HUES48 (cell line): Measurements from ENCODE around the gene NLRP4.
"Not testable (repeated sequence)": the region's sequence is repeated elsewhere in the genome, so short reads cannot be mapped to it uniquely, and the experiment has no call there.

Source experiments
- H3K27ac ChIP-seq: one replicate; pipeline ENCODE4 v1.7.0; 2013; ENCODE audit warnings: low read depth, low read length, inconsistent platforms
- H3K27me3 ChIP-seq: 2 replicates; pipeline ENCODE4 v1.6.1; 2013; ENCODE audit warnings: mild to moderate bottlenecking, low read length; ENCODE audit not compliant: control insufficient read depth, insufficient read depth
- H3K36me3 ChIP-seq: 2 replicates; pipeline ENCODE4 v1.6.1; 2013; ENCODE audit warnings: low read length; ENCODE audit not compliant: control insufficient read depth, insufficient read depth
- H3K4me1 ChIP-seq: 2 replicates; pipeline ENCODE4 v1.6.1; 2013; ENCODE audit warnings: mild to moderate bottlenecking, low read length; ENCODE audit not compliant: control insufficient read depth, insufficient read depth
- H3K4me3 ChIP-seq: 2 replicates; pipeline ENCODE4 v1.5.1; 2013; ENCODE audit warnings: mild to moderate bottlenecking, low read depth, low read length
- H3K9ac ChIP-seq: 2 replicates; pipeline ENCODE4 v1.6.1; 2013; ENCODE audit warnings: mild to moderate bottlenecking, low read depth, low read length, moderate library complexity
- H3K9me3 ChIP-seq: 2 replicates; pipeline ENCODE4 v1.6.1; 2013; ENCODE audit warnings: low read length; ENCODE audit not compliant: control insufficient read depth, insufficient read depth

The NLRP4 gene

DNA sequence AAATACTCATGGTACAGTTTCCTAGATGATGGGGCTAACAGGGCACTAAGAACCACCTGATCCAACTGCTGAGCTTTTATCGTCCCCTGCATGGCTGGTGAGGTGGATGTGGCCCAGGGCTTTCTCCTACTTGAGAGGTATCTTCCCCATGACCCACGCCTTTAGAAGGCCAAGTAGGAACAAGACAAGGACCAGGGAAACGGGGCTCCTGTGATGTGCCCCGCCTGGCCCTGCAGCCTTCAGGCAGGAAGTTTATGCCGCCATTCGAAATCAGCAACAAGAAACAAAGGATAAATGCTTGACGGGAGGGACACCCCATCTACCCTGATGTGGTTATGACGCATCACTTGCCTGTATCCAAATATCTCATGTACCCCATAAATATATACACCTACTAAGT, 91.7 kb downstream of the NLRP4 start:
- H3K4me1 ChIP-seq = no peaks in the 10 kb centered on the region
- no peaks in the 10 kb centered on the region for H3K27me3 ChIP-seq
- peaks cover 79% of the 10 kb centered on the region for H3K9me3 ChIP-seq

DNA sequence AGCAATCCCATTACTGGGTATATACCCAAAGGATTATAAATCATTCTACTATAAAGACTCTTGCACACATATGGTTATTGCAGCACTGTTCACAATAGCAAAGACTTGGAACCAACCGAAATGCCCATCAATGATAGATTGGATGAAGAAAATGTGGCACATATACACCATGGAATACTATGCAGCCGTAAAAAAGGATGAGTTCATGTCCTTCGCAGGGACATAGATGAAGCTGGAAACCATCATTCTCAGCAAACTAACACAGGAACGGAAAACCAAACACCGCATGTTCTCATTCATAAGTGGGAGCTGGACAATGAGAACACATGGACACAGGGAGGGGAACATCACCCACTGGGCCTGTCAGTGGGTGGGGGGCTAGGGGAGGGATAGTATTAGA, 92.9 kb downstream of the NLRP4 start:
- H3K9ac ChIP-seq, H3K27me3 ChIP-seq, H3K4me1 ChIP-seq, H3K27ac ChIP-seq, H3K36me3 ChIP-seq, H3K4me3 ChIP-seq: not testable (repeated sequence)
- H3K9me3 ChIP-seq = peaks cover 78% of the 10 kb centered on the region

More for the DNA sequence above, 91.7 kb downstream of the NLRP4 start:
- no peaks in the 10 kb centered on the region for H3K36me3 ChIP-seq
- no peak overlapping the region for H3K27ac ChIP-seq
- no peak overlapping the region for H3K9ac ChIP-seq
- no peak overlapping the region for H3K4me3 ChIP-seq

DNA sequence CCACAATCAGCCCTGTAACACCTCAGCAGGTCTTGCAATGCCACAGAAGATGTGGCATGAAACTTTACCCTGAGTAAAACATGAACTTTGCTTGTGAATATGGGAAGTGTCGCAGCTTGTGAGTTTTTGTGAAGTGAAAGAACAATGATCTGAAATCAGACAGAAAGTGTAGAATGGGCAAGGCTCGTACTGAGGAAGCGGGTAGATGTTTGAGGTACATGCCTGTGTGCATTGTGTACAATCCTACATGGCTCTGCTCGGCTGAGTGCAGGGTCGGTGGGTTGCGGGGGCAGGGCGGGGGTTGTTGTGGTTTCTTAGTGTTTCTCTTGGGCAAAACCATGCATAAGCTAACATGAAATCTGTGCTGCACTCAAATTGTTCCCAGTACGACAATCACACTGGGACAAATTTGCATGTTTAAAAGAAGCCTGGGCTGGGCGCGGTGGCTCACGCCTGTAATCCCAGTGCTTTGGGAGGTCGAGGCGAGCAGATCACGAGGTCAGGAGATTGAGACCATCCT, 94.7 kb downstream of the NLRP4 start:
- Histone ChIP-seq H3K27me3 (no peaks in the 10 kb centered on the region), H3K4me1 (no peaks in the 10 kb centered on the region), H3K4me3 (no peak overlapping the region), H3K9ac (no peak overlapping the region), H3K9me3 (peaks cover 78% of the 10 kb centered on the region), H3K36me3 (no peaks in the 10 kb centered on the region), H3K27ac (no peak overlapping the region)
